Astrocyte (in vitro differentiated cells and primary cell): ENCODE results near the gene YTHDC2. TPM values are rescaled to one million over a fixed set of nuclear protein-coding genes. Genes with fewer than 3 reads are reported as not detected.

Experiments
- DNase-seq: peaks from one replicate; pipeline ENCODE4 v3.0.0-alpha.2; 2010; ENCODE audit warnings: low read depth
- FAIRE-seq: peaks from 2 replicates; lab custom pipeline; 2011; peaks lifted over from hg19 to GRCh38; lab: Jason Lieb, UNC
- H2AFZ ChIP-seq: 2 replicates; pipeline ENCODE4 v1.6.0; 2012; ENCODE audit warnings: low read depth, low read length, inconsistent platforms
- H3K27ac ChIP-seq: 2 replicates; pipeline ENCODE4 v1.5.1; 2011; ENCODE audit warnings: low read depth, low read length, inconsistent platforms
- H3K27me3 ChIP-seq: 2 replicates; pipeline ENCODE4 v1.6.0; 2011; ENCODE audit warnings: low read length, inconsistent platforms; ENCODE audit not compliant: insufficient read depth
- H3K36me3 ChIP-seq: 2 replicates; pipeline ENCODE4 v1.5.1; 2011; ENCODE audit warnings: low read length, inconsistent platforms; ENCODE audit not compliant: insufficient read depth
- H3K4me1 ChIP-seq: 2 replicates; pipeline ENCODE4 v1.5.1; 2011; ENCODE audit warnings: low read length, inconsistent platforms; ENCODE audit not compliant: insufficient read depth
- H3K4me2 ChIP-seq: 2 replicates; pipeline ENCODE4 v1.6.0; 2012; ENCODE audit warnings: low read length, inconsistent platforms
- H3K4me3 ChIP-seq: 2 replicates; pipeline ENCODE4 v1.5.1; 2011; ENCODE audit warnings: low read depth, mild to moderate bottlenecking, low read length, inconsistent platforms; ENCODE audit not compliant: insufficient read depth
- H3K79me2 ChIP-seq: 2 replicates; pipeline ENCODE4 v1.6.0; 2012; ENCODE audit warnings: mild to moderate bottlenecking, low read length, inconsistent platforms; ENCODE audit not compliant: insufficient read depth
- H3K9ac ChIP-seq: 2 replicates; pipeline ENCODE4 v1.6.0; 2012; ENCODE audit warnings: mild to moderate bottlenecking, low read length, inconsistent platforms
- H3K9me3 ChIP-seq: 2 replicates; pipeline ENCODE4 v1.5.1; 2012; ENCODE audit warnings: low read depth, mild to moderate bottlenecking, low read length, inconsistent platforms; ENCODE audit not compliant: insufficient read depth
- H4K20me1 ChIP-seq: 2 replicates; pipeline ENCODE4 v1.6.0; 2012; ENCODE audit warnings: low read length, inconsistent platforms; ENCODE audit not compliant: insufficient read depth
- H3K27ac Mint-ChIP-seq: one replicate; pipeline ENCODE4 v1.8.0; 2021; ENCODE audit warnings: mild to moderate bottlenecking, mixed read lengths; ENCODE audit not compliant: unreplicated experiment
- H3K27me3 Mint-ChIP-seq: one replicate; pipeline ENCODE4 v1.8.0; 2021; ENCODE audit warnings: low read depth, mixed read lengths; ENCODE audit not compliant: unreplicated experiment
- H3K36me3 Mint-ChIP-seq: one replicate; pipeline ENCODE4 v1.8.0; 2021; ENCODE audit warnings: low read depth, mixed read lengths; ENCODE audit not compliant: unreplicated experiment
- H3K4me1 Mint-ChIP-seq: one replicate; pipeline ENCODE4 v1.8.0; 2021; ENCODE audit warnings: low read depth, mixed read lengths; ENCODE audit not compliant: unreplicated experiment
- H3K4me3 Mint-ChIP-seq: one replicate; pipeline ENCODE4 v1.8.0; 2021; ENCODE audit warnings: mild to moderate bottlenecking, moderate library complexity, mixed read lengths; ENCODE audit not compliant: unreplicated experiment
- H3K9me3 Mint-ChIP-seq: one replicate; pipeline ENCODE4 v1.8.0; 2021; ENCODE audit warnings: mild to moderate bottlenecking, mixed read lengths; ENCODE audit not compliant: unreplicated experiment
- EZH2 ChIP-seq: IDR thresholded peaks from 2 replicates; pipeline ENCODE4 v1.6.1; 2012; ENCODE audit warnings: mild to moderate bottlenecking, low read length, inconsistent platforms; ENCODE audit not compliant: insufficient read depth
- total RNA-seq: library from RNA; stranded (reverse); gene quantifications from 2 replicates; pipeline ENCODE4 v1.2.1, GENCODE V29; 2021
- TF ChIP-seq, protein P1 (sequence below): IDR thresholded peaks from 2 replicates; pipeline ENCODE4 v1.5.1; 2011; ENCODE audit warnings: low read depth, mild to moderate bottlenecking, inconsistent platforms, low read length, moderate library complexity; ENCODE audit not compliant: insufficient read depth

YTHDC2 gene
- total RNA-seq, 1 donor from 2014 or later, result 21.2 TPM

DNA sequence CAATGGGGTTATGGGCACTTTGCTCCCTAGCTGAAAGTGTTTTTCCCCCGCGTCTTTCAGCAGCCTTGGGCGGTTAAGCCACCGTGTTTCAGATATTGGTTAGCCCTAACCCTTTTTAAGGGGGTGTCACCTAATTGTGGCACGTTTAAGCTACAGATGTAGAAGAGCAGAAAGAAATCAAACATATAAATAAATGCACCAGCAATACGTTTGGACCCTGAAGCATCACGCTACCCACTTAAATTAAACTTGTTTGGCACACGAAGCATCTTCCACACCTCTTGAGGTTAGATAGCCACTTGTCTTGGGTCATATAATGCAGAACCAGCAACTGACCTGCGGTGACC lies 768 bp downstream of the YTHDC2 start:
- H3K36me3 ChIP-seq, result no peaks in the 10 kb centered on the region
- peak overlapping the region; percentile 96 for H3K9ac ChIP-seq
- H3K4me3 ChIP-seq, result peak overlapping the region; percentile 75
- peaks cover 5% of the 10 kb centered on the region for H3K4me1 ChIP-seq
- peaks cover 40% of the 10 kb centered on the region for H3K79me2 ChIP-seq
- FAIRE-seq, result peak; percentile 9
- H3K27me3 ChIP-seq, result no peaks in the 10 kb centered on the region
- peak overlapping the region; percentile 90 for H3K27ac ChIP-seq
- no peak for DNase-seq
- TF ChIP-seq EZH2, result no peak
- TF ChIP-seq, protein P1, sequence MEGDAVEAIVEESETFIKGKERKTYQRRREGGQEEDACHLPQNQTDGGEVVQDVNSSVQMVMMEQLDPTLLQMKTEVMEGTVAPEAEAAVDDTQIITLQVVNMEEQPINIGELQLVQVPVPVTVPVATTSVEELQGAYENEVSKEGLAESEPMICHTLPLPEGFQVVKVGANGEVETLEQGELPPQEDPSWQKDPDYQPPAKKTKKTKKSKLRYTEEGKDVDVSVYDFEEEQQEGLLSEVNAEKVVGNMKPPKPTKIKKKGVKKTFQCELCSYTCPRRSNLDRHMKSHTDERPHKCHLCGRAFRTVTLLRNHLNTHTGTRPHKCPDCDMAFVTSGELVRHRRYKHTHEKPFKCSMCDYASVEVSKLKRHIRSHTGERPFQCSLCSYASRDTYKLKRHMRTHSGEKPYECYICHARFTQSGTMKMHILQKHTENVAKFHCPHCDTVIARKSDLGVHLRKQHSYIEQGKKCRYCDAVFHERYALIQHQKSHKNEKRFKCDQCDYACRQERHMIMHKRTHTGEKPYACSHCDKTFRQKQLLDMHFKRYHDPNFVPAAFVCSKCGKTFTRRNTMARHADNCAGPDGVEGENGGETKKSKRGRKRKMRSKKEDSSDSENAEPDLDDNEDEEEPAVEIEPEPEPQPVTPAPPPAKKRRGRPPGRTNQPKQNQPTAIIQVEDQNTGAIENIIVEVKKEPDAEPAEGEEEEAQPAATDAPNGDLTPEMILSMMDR, result no peak
- peaks cover 5% of the 10 kb centered on the region for H3K4me1 Mint-ChIP-seq
- H3K9me3 ChIP-seq, result no peaks in the 10 kb centered on the region
- peak overlapping the region; percentile 96 for H2AFZ ChIP-seq
- H3K27me3 Mint-ChIP-seq, result no peaks in the 10 kb centered on the region
- H3K9me3 Mint-ChIP-seq, result no peaks in the 10 kb centered on the region
- peak overlapping the region; percentile 91 for H3K4me2 ChIP-seq
- peak overlapping the region; percentile 95 for H3K4me3 Mint-ChIP-seq
- peaks cover 4% of the 10 kb centered on the region for H4K20me1 ChIP-seq
- H3K27ac Mint-ChIP-seq, result peak overlapping the region; percentile 99
- H3K36me3 Mint-ChIP-seq, result no peaks in the 10 kb centered on the region

DNA sequence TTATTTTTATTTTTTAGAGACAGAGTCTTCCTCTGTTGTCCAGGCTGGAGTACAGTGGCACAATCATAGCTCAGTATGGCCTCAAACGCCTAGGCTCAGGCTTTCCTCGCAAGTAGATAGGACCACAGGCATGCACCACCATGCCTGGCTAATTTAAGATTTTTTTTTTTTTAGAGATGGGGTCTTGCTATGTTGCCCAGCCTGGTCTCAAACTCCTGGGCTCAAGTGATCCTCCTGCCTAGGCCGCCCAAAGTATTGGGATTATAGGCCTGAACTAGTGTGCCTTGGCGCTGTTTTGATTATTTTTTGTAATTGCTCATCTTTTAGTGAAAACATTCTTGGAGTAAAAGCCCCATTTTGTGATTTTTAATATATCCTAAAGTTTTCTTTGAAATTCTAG lies 5.4 kb downstream of the YTHDC2 start:
- Mint-ChIP-seq H3K4me1 (peaks cover 15% of the 10 kb centered on the region), H3K27ac (no peak overlapping the region), H3K36me3 (peaks cover 7% of the 10 kb centered on the region), H3K4me3 (no peak overlapping the region), H3K9me3 (no peaks in the 10 kb centered on the region), H3K27me3 (no peaks in the 10 kb centered on the region)
- DNase-seq, result no peak
- H3K4me2 ChIP-seq, result no peak overlapping the region
- H3K9ac ChIP-seq, result no peak overlapping the region
- H4K20me1 ChIP-seq, result peaks cover 11% of the 10 kb centered on the region
- H3K9me3 ChIP-seq, result no peaks in the 10 kb centered on the region
- FAIRE-seq, result no peak
- H3K36me3 ChIP-seq, result no peaks in the 10 kb centered on the region
- peaks cover 69% of the 10 kb centered on the region for H3K79me2 ChIP-seq
- H3K4me3 ChIP-seq, result no peak overlapping the region
- no peak overlapping the region for H2AFZ ChIP-seq
- H3K27me3 ChIP-seq, result no peaks in the 10 kb centered on the region
- TF ChIP-seq EZH2, result no peak
- TF ChIP-seq, protein P1, result no peak
- no peak overlapping the region for H3K27ac ChIP-seq
- H3K4me1 ChIP-seq, result peaks cover 8% of the 10 kb centered on the region

DNA sequence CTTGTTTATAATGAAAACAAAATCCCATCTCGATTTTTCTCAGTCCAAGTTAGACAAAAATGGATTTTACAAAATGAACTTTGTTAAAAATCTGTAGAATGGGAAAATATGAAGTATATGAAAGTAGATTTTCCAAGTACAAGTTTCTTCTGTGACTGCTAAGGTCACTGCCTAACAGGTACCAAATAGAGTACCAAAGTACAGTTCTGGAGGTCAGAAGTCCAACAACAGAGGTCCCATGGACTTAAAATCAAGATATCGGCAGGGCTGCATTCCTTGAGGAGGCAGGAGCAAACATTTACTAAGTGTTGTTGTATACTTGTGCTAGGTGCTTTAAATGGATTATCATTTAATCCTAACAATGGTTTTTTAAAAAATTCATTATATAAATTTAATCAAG lies 5.9 kb downstream of the YTHDC2 start:
- no peak overlapping the region for H3K27ac ChIP-seq

More for the DNA sequence above, 5.9 kb downstream of the YTHDC2 start:
- Histone ChIP-seq H3K27me3 (no peaks in the 10 kb centered on the region), H3K9ac (no peak overlapping the region), H3K79me2 (peaks cover 67% of the 10 kb centered on the region), H3K9me3 (no peaks in the 10 kb centered on the region), H4K20me1 (peaks cover 9% of the 10 kb centered on the region), H3K36me3 (no peaks in the 10 kb centered on the region), H3K4me3 (no peak overlapping the region), H3K4me1 (peaks cover 6% of the 10 kb centered on the region), H3K4me2 (no peak overlapping the region), H2AFZ (no peak overlapping the region)
- Mint-ChIP-seq H3K9me3 (no peaks in the 10 kb centered on the region), H3K27me3 (no peaks in the 10 kb centered on the region), H3K4me1 (peaks cover 14% of the 10 kb centered on the region), H3K4me3 (no peak overlapping the region), H3K36me3 (peaks cover 7% of the 10 kb centered on the region), H3K27ac (no peak overlapping the region)
- FAIRE-seq (no peak), DNase-seq (no peak)
- TF ChIP-seq EZH2, result no peak
- TF ChIP-seq, protein P1, result no peak
